Kidney glomerular epithelial cell (primary cell): Measurements from ENCODE around the gene TDRD10.
"Not testable (repeated sequence)": the region's sequence is repeated elsewhere in the genome, so short reads cannot be mapped to it uniquely, and the experiment has no call there.

Experiments
- DNase-seq: peaks from one replicate; lab custom pipeline; 2025; lab: John Stamatoyannopoulos, UW

Gene TDRD10

GRCh38 chr1:154479764-154480421, 22.1 kb upstream of the TDRD10 start:
- DNase-seq = peak; percentile 81

GRCh38 chr1:154481053-154481452, 21.0 kb upstream of the TDRD10 start:
- DNase-seq = no peak

DNA sequence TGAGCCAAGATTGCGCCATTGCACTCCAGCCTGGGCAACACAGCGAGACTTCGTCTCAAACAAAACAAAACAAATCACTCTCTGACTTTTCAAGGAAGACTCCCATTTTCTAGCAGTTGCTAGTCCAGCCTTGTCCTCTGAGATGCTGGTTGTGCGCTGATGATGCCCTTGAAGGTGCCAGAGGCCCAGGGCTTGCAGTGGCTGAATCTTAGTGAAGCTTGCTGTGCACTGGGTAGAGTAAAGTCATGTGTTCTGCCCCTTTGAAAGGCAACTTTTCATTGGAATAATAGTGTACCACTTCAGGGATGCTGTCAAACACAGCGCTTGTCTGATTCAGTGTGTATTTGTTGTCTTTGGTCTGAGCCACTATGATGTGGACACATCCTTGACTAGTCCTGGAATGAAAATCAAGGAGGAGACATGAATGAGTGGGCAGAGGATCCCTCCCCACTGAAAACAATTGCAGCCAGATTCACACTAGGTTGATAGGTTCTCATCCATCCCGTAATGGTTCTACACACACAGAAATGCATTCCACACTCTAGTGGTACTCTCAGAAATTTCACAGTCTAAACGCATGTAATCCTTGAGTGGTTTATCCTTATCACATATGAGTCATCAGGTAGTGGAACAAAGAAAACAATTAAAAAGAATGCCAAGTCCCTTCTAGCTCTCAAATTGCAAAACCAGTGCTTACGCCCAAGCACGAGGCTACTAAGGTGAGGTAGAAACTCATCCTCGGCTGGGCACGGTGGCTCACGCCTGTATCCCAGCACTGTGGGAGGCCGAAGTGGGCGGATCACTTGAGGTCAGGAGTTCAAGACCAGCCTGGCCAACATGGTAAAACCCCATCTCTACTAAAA, 17.8 kb upstream of the TDRD10 start:
- peak; percentile 99 for DNase-seq

DNA sequence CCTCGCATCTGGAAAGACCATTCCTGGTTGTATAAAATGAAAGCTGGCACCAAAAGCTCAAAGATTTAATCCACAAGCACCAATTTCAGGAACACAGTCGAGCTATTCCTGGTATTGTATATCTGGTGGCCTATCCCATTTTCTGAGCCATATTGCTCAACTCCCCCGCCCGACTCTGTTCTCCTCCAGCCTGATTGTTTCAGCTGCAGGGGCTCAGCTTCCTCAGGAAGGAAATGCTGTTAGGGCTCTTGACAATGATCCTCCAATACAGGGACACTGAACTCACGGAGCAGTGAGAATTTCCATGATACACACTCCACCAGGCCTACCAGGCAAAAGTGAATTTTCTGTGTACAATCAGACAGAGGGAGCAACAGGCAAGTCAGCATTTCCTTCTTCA, 16.9 kb upstream of the TDRD10 start:
- no peak for DNase-seq

DNA sequence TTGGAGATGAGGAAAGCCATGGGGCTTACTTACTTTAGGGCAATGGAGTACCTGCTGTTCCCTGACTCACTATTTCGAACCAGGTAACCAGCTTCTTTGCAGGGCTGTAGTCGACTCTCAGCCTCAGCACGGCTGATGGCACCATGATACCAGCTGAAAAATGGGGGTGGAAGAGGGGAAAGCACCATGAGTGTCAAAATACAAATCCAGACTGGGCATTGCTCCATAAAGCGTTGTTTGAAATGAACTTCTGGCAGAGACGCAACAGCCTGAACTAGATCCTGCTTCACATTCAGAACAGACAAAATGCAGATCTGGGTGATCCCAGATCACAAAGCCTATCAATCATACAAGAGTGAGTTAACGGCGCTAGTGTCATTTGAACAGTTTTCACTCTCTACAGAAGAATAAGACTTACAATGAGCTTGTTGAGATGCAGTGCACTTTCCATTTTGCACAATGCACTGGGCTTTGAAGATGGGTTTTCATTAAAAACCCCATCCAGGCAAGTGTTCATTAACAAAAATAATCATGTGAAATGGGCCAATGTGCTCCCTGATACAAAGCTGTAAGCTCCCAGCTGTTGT, 16.0 kb upstream of the TDRD10 start:
- no peak for DNase-seq

DNA sequence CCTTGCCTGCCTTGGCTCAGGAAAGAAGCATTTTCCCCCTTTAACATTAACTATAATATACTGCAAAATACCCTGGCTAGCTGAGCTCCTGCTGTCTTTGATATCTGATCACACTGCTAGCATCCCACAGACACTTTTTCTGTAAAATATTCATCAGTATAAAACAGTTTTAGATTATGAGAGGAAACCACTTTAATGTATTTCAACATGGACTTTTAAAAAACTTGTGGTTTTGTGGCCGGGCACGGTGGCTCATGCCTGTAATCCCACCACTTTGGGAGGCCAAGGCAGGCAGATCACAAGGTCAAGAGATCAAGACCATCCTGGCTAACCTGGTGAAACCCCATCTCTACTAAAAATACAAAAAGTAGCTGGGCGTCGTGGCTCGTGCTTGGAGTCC, 15.3 kb upstream of the TDRD10 start:
- not testable (repeated sequence) for DNase-seq

DNA sequence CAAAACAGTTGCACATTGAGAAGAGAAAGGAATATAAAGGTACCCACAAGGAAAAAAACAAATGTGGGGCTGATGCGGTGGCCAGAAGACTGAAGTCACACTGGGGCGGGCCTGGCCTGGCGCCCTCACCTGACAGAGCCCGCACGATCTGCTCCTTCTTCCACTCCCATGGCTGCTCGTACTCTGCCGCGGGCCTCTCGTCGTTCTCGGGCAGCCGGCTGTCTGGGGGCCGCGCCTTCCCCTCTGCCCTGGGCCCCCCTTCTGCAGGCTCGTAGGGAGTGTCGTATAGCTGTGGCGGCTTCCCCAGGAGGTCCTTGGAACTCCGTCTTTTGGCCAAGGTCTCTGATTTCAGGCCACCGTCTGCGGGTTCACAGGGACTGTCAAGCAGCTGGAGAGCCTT, 13.1 kb upstream of the TDRD10 start:
- DNase-seq = no peak

- no peak for DNase-seq
These were observed 12.2 kb upstream of the TDRD10 start for GRCh38 chr1:154489695-154490274.

DNA sequence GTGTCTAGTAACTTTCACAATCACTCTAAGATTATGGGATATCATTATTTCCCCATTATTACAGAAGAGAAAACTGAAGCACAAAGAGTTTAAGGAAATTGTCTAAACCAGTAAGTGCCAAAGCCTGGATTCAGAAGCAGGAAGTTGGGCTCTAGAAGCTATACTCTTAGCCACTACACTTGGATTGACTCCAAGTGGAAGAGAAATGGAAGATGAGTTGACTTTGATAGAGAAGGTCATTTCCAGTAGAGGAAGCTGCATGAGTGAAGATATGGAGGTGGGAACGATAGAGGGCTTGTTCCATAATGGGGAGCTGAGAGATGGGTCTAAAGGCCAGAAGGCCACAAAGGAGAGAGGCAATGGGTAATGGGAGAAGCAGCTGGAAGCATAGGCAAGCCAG, 11.7 kb upstream of the TDRD10 start:
- DNase-seq = no peak

DNA sequence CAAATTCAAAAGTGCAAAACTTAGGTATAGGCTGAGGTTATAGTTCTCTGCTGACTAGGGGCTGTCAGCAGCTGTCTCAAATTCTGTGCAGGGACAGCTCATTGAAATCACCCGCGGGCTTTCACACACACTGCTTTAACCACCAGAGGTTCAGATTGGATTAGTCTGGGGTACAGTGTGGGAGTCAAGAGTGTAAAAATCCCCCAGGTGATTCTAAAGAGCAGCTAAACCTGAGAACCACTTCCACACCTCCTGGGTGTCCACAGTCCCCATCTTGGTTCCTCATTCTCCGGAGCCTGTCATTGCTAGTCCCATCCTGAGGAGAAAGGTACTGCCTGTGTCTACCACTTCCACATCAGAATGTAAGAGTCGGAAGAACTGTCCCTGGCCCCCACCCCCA, 9.9 kb upstream of the TDRD10 start:
- no peak for DNase-seq

DNA sequence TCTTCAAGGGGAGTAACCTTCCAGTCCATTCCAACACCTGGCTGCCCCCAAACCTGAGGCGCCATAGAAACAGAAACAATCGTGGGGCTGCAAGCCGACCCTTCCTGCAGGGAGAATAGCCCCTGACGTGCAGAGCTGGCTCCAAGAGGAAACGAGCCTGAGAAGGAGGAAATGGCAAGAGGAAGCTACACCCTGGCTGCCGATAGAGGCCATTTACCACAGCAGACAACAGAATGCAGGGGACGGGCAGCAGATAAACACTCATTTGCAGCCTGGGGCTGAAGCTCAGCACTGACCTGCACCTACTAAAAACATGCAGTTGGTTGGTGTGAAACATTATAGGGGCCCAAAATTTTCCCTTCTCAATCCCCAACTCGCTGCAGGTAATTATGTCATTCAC, 8.7 kb upstream of the TDRD10 start:
- no peak for DNase-seq

DNA sequence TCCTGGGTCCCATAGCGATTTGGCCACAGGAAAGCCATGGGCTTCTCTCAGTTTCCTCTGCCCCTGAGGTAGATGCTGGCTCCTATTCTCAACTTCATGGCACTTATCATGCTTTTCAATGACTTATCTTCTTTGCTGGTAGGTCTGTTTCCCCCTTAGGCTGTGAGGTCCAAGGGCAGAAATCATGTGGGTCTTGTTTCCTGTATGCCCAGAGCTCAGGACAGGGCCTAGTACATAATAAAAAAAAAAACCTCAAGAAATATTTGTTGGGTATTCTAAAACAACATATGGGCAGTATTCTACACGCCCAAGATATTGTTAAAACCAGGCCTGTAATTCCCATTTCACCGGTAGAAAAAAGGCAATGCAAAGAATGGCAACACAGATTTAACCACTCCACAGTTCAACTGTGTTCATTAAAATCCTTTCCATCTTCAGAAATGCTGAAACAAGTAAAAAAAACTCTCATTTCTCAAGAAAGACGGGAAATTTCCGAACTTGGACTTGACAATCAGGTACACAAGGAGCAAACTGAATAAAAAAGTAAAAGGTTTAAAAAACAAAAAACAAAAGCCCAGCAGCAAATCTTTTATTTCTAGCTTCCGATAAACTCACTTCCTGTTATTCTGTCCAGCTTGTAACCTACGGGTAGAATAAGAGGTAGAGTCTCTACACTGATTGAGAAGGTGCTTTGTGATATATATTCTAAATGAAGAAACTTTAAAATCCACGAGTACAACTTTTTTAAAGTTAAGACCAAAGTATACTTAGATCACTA, 6.3 kb upstream of the TDRD10 start:
- no peak for DNase-seq

DNA sequence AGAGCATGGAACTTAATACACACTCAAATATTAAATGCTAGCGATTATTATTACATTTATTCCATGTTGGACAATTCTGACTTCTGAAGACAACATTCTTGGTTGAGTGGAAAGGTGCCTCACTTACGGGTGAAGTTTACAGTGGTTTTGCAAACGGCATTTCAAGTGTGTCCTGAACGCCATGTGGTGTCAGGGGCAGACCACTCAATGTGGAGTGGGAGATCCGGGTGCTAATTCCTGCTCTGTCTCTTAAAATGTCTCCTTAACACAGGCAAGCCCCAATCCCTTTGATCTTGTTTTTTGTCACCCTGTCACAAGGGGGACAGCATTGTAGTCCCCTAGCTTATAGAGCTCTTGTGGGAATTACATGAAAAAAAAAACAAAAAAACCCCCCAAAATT, 5.6 kb upstream of the TDRD10 start:
- DNase-seq = no peak

DNA sequence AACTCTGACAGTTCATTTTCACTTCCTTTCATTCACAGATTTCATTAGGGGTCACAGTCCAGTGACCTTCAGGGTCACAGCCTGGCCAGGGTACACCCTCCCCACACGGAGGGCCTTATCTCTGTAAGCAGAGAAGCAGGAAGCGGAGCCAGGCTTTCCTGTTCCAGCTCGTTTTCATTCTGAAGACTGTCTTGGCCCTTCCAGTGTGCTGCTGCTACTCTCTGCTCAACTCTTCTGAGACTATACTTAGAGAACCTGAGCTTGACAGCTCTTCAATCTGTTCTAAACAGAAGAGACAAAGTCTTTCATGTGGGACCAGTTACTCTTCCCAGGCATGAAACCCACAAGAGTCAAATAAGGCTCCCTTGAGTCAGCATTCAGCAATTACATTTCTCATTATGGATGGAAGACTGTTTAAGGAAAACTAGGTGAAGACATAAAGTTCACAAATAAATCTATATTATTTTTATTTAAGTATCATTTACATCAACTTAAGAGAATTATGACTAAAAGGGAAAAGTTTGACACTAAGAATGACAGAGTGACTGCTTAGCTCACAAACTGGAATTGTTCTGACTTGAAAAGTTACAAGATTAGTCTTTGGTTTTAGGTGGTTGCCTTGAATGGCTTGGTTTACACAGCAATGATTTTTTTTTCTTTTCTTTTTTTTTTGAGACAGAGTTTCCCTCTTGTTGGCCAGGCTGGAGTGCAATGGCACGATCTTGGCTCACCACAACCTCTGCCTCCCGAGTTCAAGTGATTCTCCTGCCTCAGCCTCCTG, 4.8 kb upstream of the TDRD10 start:
- DNase-seq = no peak

- DNase-seq = no peak
These were observed 2.6 kb upstream of the TDRD10 start for GRCh38 chr1:154499446-154499845.

- DNase-seq = no peak
These were observed 1.5 kb upstream of the TDRD10 start for GRCh38 chr1:154500533-154500932.

DNA sequence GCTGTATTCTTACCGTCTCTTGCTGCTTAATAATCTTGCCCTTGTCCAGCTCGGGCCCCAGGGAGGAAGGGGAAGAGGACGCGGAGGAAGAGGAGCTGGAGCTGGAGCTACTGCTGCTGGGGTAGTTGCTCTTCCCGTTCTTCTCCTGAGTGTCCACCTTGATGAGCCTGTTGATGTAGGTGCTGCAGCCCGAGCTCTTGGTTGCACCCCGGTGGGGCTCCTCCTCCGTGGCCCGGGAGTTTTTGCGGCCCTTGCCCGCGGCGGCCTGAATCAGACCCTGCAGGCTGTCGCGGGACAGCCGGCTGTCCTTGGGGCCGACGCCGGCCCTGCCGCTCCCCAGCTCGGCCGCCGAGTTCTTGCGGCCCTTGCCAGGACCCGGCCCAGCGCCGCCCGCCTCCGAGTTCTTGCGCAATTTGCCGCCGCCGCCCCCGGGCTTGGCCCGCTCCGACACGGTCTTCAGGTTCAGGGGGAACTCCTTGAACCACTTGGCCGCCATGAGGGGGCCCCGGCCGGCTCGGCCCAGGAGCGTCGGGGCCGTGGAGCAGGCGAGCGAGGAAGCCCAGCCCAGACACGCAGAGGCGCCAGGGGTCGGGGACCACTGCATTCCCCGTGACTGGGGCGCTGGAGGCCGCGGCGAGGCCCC, 475 bp upstream of the TDRD10 start:
- no peak for DNase-seq

- DNase-seq = no peak
These were observed 711 bp downstream of the TDRD10 start for GRCh38 chr1:154502744-154503115.

DNA sequence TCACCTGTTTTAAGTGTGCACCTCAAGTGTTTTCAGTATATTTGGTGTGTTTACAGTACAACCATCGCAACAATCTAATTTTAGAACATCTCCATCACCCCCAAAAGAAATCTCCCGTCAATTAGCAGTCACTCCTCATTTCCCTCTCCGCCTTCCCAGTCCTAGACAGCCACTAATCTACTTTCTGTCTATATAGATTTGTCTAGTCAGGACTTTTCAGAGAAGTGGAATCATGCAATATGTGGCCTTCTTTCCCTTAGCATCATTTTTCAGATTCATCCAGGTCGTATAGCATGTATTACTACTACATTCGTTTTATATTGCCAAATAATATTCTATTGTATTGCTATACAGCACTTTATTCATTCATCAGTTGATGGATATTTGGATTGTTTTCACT, 1.9 kb downstream of the TDRD10 start:
- no peak for DNase-seq

GRCh38 chr1:154512760-154513159, 10.7 kb downstream of the TDRD10 start:
- no peak for DNase-seq

GRCh38 chr1:154514066-154514553, 12.1 kb downstream of the TDRD10 start:
- DNase-seq = no peak
